Tibial artery (tissue), 4 donors: ENCODE data around the gene CREB3L4.
A peak's percentile ranks its signal among the peaks of the same experiment; 100 is the strongest.

Experiments
- DNase-seq, 2 donors: peaks; one replicate each; pipeline ENCODE4 v3.0.0-alpha.2; 2019
- H3K27ac ChIP-seq, 2 donors: fragments of 200-600 bp; sonication (generic) in 1 of 2; 1 replicate in 1 of 2; 2 replicates in 1 of 2; pipeline ENCODE4 v1.5.1; 2018 to 2019; ENCODE audit warnings: mild to moderate bottlenecking in 1 of 2
- H3K27me3 ChIP-seq, 2 donors: fragments of 200-600 bp; sonication (generic) in 1 of 2; one replicate each; pipeline versions ENCODE4 v1.5.1 to v1.6.0; 2016 to 2019
- H3K36me3 ChIP-seq, 3 donors: fragments of 200-600 bp; sonication (generic) in 2 of 3; one replicate each; pipeline ENCODE4 v1.5.1; 2016 to 2019; ENCODE audit warnings: mild to moderate bottlenecking in 2 of 3
- H3K4me1 ChIP-seq, 4 donors: fragments of 200-600 bp; sonication (generic) in 2 of 4; 1 replicate in 3 of 4; 2 replicates in 1 of 4; pipeline ENCODE4 v1.5.1; 2016 to 2019
- H3K4me3 ChIP-seq, 2 donors: fragments of 200-600 bp; sonication (generic) in 1 of 2; 1 replicate in 1 of 2; 2 replicates in 1 of 2; pipeline ENCODE4 v1.5.1; 2018 to 2019; ENCODE audit warnings: mild to moderate bottlenecking in 2 of 2
- H3K9me3 ChIP-seq, 3 donors: fragments of 200-600 bp; sonication (generic) in 1 of 3; one replicate each; pipeline ENCODE4 v1.5.1; 2016 to 2019
- intact Hi-C: fragments of 100-400 bp; cut with DNase I; formaldehyde crosslinking; loops from one replicate; pipeline ENCODE4 v1.15.0; 2023; ENCODE audit warnings: low total_unique reads
- TF ChIP-seq, protein P1 (sequence below), 2 experiments: fragments of 200-600 bp in 1 of 2; fragments of 450-650 bp in 1 of 2; IDR thresholded peaks; one replicate each; pipeline ENCODE4 v1.5.1; 2017 to 2019; ENCODE audit warnings: antibody characterized with exemption in 2 of 2, mild to moderate bottlenecking in 1 of 2, moderate library complexity in 1 of 2

CREB3L4 gene

DNA sequence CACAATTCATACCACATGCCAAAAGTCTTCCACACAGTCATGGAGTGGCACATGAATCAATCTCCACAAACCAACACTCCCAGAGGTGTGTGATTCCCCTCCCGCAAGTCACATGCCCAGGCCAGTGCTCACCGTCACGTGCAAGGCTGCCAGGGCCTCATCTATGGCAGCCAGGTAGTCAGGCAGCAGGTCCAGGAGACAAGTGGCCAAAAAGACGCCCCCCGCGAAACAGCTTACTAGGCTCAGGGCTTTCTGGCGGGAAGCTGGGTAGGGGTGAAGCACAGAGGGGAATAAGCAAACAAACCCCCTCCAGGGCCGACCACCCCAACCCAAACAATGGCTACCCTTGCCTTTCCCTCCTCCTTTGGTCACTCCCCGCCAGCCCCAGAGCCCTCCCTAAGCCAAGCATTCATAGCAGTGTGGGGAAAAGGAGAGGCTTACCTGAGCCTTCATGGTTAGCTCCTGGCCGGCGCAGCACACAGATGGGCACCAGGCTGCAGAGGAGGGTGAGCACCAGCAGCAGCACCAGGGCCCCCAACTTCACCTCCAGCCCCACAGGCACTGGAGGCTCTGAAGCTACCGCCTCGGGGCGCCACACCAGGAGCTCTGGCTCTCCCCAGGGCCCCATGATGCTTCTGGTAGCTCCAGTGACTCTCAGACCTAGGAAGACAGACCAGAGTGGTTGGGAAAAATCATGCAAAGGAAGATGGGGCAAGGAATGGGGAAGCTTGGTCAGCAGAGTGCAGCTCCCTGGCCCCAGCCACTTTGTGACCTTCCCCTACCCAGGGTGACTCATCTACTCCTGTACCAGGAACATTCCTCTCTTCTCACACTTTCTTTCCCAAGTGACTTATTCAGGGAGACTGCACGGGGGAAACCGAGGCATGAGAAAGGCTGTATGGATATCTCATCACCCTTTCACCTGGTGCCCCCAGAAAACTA, 5.3 kb upstream of the CREB3L4 start:
- DNase-seq, result peak in 1 of 2 donors; percentile 62
- peaks cover 0 to 16% (median 12%) of the 10 kb centered on the region in 3 donors for H3K36me3 ChIP-seq
- TF ChIP-seq, protein P1, sequence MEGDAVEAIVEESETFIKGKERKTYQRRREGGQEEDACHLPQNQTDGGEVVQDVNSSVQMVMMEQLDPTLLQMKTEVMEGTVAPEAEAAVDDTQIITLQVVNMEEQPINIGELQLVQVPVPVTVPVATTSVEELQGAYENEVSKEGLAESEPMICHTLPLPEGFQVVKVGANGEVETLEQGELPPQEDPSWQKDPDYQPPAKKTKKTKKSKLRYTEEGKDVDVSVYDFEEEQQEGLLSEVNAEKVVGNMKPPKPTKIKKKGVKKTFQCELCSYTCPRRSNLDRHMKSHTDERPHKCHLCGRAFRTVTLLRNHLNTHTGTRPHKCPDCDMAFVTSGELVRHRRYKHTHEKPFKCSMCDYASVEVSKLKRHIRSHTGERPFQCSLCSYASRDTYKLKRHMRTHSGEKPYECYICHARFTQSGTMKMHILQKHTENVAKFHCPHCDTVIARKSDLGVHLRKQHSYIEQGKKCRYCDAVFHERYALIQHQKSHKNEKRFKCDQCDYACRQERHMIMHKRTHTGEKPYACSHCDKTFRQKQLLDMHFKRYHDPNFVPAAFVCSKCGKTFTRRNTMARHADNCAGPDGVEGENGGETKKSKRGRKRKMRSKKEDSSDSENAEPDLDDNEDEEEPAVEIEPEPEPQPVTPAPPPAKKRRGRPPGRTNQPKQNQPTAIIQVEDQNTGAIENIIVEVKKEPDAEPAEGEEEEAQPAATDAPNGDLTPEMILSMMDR (IDR thresholded peaks at IDR 0.05), result no peak
- H3K27ac ChIP-seq, result peak overlapping the region; percentile 89 to 95
- intact Hi-C loops, result no loop called here
- H3K27me3 ChIP-seq, result no peaks in the 10 kb centered on the region
- peak overlapping the region; percentile 71 to 72 for H3K4me3 ChIP-seq
- H3K4me1 ChIP-seq, result peaks cover 0 to 58% (median 47%) of the 10 kb centered on the region in 4 donors
- H3K9me3 ChIP-seq, result no peaks in the 10 kb centered on the region

DNA sequence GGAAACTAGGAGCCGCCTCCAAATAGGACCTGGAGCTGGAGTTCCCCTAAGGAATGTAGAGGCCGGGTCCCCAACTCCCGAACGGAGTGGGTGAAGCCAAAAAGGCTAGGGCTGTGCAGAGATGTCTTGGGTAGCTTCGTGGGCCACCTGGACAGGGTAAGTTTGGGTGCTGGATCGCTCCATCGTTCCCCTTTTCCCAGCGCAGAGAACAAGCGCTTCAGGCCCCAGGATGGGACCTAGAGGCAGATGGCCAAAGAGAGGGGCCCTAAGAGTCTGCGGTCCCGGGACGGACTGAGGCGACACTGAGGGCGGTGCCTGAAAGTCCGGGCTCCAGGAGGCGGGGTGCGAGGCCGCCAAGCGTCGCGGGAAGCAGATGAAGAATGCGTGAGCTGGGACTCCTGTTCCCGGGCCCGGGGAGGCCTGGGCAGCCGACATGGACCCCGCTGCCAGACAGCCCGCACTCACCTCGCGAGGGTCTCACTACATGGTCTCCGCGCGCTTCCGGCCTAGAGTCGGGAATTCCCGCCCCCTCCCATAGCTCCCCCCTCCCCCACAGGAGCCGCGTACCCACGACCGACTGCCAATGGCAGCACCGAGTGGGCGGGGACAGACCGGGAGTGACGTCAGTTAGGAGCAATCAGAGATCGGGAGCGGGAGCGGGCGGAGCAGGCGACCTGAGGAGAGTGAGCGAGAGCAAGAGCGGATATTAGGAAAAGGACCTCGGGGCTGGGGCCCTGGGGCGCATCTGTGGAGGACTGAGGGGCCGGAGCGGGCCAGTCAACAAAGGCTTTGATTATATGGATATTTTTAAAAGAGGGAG, 4.5 kb upstream of the CREB3L4 start, which contains the start of gene SLC39A1:
Gene SLC39A1 (minus strand): TSS at position 508 of the 820 bp plus-strand sequence. CDS start 822 bp downstream, outside the sequence.
- TF ChIP-seq, protein P1 (IDR thresholded peaks at IDR 0.05), result no peak
- peak; percentile 99 to 100 for DNase-seq
- H3K4me3 ChIP-seq, result peak within 1 kb of the TSS; percentile 71 to 72
- no peaks in the 10 kb centered on the region for H3K27me3 ChIP-seq
- H3K27ac ChIP-seq, result peak within 1 kb of the TSS; percentile 89 to 95
- intact Hi-C loops, result no loop called here
- no peaks in the 10 kb centered on the region for H3K9me3 ChIP-seq
- H3K36me3 ChIP-seq, result peaks cover 0 to 16% (median 12%) of the 10 kb centered on the region in 3 donors
- peaks cover 0 to 58% (median 48%) of the 10 kb centered on the region in 4 donors for H3K4me1 ChIP-seq

- Histone ChIP-seq H3K4me3 (peak overlapping the region; percentile 71 to 72), H3K36me3 (peaks cover 0 to 16% (median 12%) of the 10 kb centered on the region in 3 donors), H3K4me1 (peaks cover 0 to 62% (median 50%) of the 10 kb centered on the region in 4 donors), H3K27ac (peak overlapping the region; percentile 89 to 95), H3K27me3 (no peaks in the 10 kb centered on the region), H3K9me3 (no peaks in the 10 kb centered on the region)
- intact Hi-C loops, result no loop called here
- TF ChIP-seq, protein P1 (IDR thresholded peaks at IDR 0.05), result no peak
- no peak for DNase-seq
These were observed 3.8 kb upstream of the CREB3L4 start for GRCh38 chr1:153963850-153964331.

DNA sequence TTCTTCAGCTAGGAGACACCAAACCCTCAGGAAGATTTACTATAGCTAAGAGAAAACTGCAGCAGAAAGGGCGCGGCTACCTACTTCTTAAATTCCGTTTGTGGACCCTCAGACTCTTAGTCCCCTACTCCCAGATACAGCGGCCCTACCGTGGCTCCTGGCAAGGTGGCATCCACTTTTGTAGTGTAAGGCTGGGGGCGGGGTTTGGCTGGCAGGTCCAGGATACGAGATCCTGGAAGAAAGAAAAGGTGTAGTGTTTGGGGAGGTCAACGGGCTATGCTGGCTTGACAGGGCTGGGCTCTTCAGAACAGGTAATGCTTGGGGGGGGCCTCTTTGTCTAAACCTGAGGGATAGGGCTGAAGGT, 280 bp downstream of the CREB3L4 start:
- Histone ChIP-seq H3K36me3 (peaks cover 0 to 8% (median 0%) of the 10 kb centered on the region in 3 donors), H3K27me3 (no peaks in the 10 kb centered on the region), H3K9me3 (no peaks in the 10 kb centered on the region), H3K4me3 (peak overlapping the region; percentile 62), H3K4me1 (peaks cover 0 to 44% (median 27%) of the 10 kb centered on the region in 4 donors), H3K27ac (peak overlapping the region; percentile 78 to 88)
- TF ChIP-seq, protein P1 (IDR thresholded peaks at IDR 0.05), result no peak
- peak; percentile 48 to 75 for DNase-seq
- intact Hi-C loops, result no loop called here

DNA sequence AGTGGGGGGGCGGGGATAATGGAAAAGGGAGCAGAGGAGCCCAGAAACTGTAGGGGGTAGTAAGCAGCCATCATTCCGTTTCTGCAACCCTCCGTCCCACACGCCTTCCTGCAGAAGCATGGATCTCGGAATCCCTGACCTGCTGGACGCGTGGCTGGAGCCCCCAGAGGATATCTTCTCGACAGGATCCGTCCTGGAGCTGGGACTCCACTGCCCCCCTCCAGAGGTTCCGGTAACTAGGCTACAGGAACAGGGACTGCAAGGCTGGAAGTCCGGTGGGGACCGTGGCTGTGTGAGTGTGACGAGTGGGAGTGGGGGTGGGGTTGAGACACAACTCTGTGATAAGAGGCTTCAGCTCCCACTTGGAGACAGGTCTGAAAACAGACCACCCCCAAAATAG, 706 bp downstream of the CREB3L4 start:
- DNase-seq, result no peak
- Histone ChIP-seq H3K27me3 (no peaks in the 10 kb centered on the region), H3K4me3 (peak overlapping the region; percentile 62), H3K4me1 (peaks cover 0 to 43% (median 27%) of the 10 kb centered on the region in 4 donors), H3K9me3 (no peaks in the 10 kb centered on the region), H3K36me3 (peaks cover 0 to 13% (median under 1%) of the 10 kb centered on the region in 3 donors), H3K27ac (peak overlapping the region; percentile 78 to 88)
- intact Hi-C loops, result no loop called here
- TF ChIP-seq, protein P1 (IDR thresholded peaks at IDR 0.05), result no peak
